Neuron (in vitro differentiated cells): ENCODE measurements around the gene EIF4EBP2.

ENCODE experiments used
- H2AFZ ChIP-seq: one replicate; pipeline ENCODE4 v1.6.1; 2013; ENCODE audit warnings: low read depth, mild to moderate bottlenecking, inconsistent platforms, low read length, moderate library complexity
- H3K27me3 ChIP-seq: one replicate; pipeline ENCODE4 v1.6.1; 2013; ENCODE audit warnings: low read length; ENCODE audit not compliant: insufficient read depth
- H3K36me3 ChIP-seq: one replicate; pipeline ENCODE4 v1.6.1; 2013; ENCODE audit warnings: low read length; ENCODE audit not compliant: insufficient read depth
- H3K4me1 ChIP-seq: one replicate; pipeline ENCODE4 v1.6.1; 2013; ENCODE audit warnings: low read length; ENCODE audit not compliant: insufficient read depth
- H3K4me3 ChIP-seq: 2 replicates; pipeline ENCODE4 v1.5.1; 2013; ENCODE audit warnings: mild to moderate bottlenecking, low read length, moderate library complexity
- H3K9me3 ChIP-seq: one replicate; pipeline ENCODE4 v1.6.1; 2013; ENCODE audit warnings: low read length

Gene EIF4EBP2

DNA sequence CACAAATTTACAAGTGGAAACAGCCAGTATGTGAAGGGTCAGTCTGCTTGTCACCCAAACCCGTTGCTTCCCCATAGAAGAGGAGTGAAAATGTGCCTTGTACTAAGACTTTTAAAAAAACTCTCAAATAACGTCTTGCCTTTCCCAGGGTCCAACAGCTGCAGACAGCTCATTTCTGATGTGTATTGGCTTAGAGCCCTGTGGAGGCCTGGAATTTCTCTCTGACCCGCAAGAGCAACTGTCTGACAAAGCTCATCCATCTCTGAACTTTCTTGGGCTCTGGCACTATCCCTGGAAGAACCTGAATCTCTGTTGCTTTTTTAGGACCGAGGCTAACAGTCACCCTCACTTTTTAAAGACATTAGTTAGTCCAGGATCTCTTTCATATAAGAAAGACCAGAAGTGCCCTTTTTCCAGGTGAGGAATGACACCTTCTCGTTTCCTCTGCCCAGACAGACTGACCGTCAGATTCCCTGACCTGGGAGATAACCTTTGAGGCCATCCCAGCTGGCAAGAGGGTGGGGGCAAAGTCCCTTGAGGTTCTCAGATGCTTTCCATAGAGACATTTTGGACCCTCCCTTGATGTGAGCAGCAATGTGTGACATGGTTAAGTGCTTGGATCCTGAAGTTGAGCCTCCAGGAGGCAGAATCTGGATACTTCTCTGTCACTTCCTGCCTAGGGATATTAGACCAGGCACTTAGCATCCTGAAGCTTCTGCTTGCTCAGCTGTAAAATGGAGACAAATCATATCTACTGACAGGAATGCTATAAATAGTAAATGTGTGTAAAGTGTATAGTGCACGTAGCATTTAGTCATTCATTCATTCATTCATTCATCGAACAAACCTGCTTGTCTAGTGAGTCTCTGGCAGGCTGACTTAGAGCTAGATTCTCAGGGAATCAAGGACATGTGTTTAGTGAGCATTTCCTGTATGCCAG is 42.0 kb downstream of the EIF4EBP2 start:
- peaks cover 7% of the 10 kb centered on the region for H3K4me1 ChIP-seq
- H2AFZ ChIP-seq = no peak overlapping the region
- H3K9me3 ChIP-seq = peaks cover 8% of the 10 kb centered on the region
- peaks cover 39% of the 10 kb centered on the region for H3K27me3 ChIP-seq
- H3K4me3 ChIP-seq = no peak overlapping the region
- no peaks in the 10 kb centered on the region for H3K36me3 ChIP-seq

GRCh38 chr10:70448236-70448635 is 44.3 kb downstream of the EIF4EBP2 start:
- Histone ChIP-seq H3K27me3 (peaks cover 16% of the 10 kb centered on the region), H3K36me3 (no peaks in the 10 kb centered on the region), H2AFZ (no peak overlapping the region), H3K4me1 (peaks cover 9% of the 10 kb centered on the region), H3K9me3 (no peaks in the 10 kb centered on the region), H3K4me3 (no peak overlapping the region)

DNA sequence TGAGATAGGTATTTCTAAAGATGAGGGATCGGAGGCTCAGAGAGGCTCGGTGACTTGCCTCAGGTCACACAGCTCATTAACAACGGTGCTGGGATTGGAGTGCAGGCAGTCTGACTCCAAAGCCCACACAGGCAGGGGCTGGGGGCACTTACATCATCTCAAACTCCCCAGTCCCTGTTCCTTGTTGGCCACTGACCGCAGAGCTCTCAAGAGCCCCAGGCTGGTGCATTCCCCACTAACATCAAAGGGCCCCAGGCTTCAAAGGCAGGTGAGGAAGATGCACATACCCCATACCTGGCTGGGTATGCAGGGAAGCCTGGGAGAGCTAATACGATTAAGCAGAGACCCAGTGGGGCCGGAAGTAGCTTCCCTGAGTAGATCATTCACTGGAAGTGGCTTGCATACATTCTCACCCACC is 51.3 kb downstream of the EIF4EBP2 start:
- Histone ChIP-seq H2AFZ (no peak overlapping the region), H3K4me1 (peaks cover 26% of the 10 kb centered on the region), H3K9me3 (no peaks in the 10 kb centered on the region), H3K36me3 (no peaks in the 10 kb centered on the region), H3K4me3 (no peak overlapping the region), H3K27me3 (peaks cover 42% of the 10 kb centered on the region)

DNA sequence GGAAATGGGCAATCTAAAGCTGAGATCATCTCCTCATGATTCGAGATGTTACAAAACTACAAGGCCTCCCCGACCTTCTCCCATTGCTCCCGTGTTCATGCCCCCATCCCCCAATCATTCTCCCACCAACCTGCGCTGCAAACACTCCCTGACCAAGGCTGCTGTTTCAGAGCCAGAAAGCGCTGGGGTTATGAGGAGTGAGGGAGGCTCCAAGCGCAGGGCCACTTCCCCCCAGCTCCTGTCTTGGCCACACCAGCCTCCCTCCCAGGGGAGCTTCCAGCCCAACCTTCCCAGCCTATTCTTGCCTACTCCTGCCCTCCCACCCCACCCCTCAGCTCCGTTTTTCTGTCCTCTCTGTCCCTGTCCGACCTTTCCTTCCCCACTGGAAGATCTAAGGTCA is 52.2 kb downstream of the EIF4EBP2 start:
- no peak overlapping the region for H3K4me3 ChIP-seq
- no peaks in the 10 kb centered on the region for H3K36me3 ChIP-seq
- no peak overlapping the region for H2AFZ ChIP-seq
- H3K9me3 ChIP-seq = no peaks in the 10 kb centered on the region
- peaks cover 38% of the 10 kb centered on the region for H3K27me3 ChIP-seq
- H3K4me1 ChIP-seq = peaks cover 20% of the 10 kb centered on the region

GRCh38 chr10:70457759-70458305 is 53.9 kb downstream of the EIF4EBP2 start:
- peak overlapping the region; percentile 26 for H3K4me3 ChIP-seq
- H2AFZ ChIP-seq = no peak overlapping the region
- peaks cover 20% of the 10 kb centered on the region for H3K4me1 ChIP-seq
- H3K9me3 ChIP-seq = no peaks in the 10 kb centered on the region
- peaks cover 38% of the 10 kb centered on the region for H3K27me3 ChIP-seq
- H3K36me3 ChIP-seq = no peaks in the 10 kb centered on the region

DNA sequence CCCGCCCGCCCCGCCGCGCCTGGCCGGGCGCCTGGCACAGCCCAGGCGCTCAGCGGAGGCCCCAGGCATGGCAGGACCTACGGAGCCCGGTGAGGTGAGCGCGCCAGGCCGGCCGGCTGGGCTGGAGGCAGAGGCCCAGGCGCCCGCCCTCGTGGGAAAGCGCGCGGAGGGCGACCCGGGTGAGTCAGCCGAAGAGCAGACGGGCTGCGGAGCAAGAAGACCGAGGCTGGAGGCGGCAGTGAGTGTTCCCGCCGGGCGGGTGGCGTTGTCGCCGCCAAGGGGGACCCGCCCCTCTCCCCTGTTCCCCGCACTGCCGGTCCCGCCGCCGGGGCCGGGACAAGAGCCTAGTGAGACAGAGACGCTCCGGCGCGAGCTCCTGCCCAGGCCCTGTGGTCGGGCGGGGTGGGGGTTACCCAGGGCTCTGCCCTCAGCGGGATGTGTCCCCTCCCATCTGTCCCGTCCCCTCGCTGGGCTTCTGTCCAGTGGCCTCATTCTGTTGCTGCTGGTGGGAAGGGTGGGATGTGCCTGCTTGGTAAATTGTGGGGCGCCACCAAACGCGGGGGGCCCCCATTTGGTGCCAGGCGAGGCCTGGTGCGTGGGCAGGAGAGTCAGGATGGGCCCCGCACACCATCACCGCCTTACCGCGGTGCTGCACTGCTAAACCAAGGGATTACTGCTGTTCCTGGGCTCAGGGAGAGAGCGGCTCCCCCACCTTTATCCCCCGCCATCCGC is 54.5 kb downstream of the EIF4EBP2 start:
- H3K27me3 ChIP-seq = peaks cover 38% of the 10 kb centered on the region
- peak overlapping the region; percentile 26 for H3K4me3 ChIP-seq
- no peaks in the 10 kb centered on the region for H3K9me3 ChIP-seq
- H3K4me1 ChIP-seq = peaks cover 20% of the 10 kb centered on the region
- no peaks in the 10 kb centered on the region for H3K36me3 ChIP-seq
- peak overlapping the region; percentile 39 for H2AFZ ChIP-seq

DNA sequence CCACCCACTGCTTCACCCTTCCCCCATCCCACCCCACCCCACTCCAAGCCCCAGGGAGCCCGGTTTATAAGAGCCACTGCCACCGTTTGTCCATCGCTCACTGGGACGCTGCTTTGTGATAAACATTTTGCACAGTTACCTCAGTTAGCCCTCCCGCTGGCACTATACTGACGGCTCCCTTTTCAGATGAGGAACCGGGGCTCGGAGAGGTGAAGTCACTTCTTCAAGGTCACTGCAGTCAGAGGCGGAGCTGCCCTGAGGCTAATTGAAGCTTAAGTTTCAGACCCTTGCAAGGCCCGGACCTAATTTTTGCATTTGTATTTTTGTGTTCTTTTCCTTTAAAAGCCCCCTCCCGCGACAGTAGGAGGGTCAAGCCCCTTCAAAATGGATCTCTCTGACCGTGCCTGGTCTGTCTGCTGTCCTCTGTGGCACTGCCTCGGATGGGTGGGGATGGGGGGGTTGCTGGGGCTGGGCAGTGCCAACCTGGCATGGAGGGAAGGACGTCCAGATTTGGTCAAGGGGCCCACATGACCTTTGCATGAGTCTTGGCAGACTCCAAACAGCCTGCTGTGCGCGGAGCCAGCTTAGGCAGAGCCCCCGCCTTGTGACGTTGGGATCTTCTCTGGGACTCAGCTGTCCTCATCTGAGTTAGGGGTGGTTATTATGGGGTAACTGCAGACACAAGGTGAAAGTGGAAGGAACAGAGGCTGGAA is 55.3 kb downstream of the EIF4EBP2 start:
- H3K27me3 ChIP-seq = peaks cover 38% of the 10 kb centered on the region
- no peak overlapping the region for H2AFZ ChIP-seq
- H3K4me3 ChIP-seq = no peak overlapping the region
- peaks cover 20% of the 10 kb centered on the region for H3K4me1 ChIP-seq
- no peaks in the 10 kb centered on the region for H3K9me3 ChIP-seq
- H3K36me3 ChIP-seq = no peaks in the 10 kb centered on the region

DNA sequence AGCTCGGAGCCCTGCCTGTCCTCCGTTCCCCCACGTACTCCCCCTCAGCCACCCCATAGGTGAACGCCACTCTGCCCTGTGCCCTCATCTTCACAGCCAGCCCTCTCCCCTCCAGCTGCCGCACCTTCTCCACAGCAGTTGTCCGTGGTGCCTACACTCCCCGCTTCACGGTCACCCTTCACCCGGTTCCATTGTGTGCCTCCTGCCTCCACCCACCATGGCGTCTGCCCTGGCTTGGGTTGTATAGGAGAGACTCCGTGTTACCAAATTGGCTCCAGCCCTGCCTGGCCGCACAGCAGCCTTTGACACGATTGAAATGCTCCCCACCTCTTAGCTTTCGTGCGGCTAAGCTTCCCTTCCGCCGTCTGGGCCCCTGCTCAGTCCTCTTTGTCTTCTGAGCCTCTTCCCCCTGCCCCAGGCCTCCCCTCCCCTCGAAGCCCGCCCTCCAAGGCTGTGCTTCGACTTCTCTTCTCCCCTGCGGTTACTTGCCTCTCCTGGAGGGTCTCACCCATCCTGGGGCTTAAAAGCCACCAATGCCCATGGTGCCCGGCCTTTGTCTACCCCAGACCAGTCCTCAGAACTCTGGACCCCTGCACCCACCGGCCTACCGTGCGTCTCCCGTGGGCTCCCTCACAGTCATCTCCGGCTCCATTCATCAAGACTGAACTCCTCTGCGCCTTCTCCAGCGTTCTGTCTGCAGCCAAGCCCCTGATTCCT is 56.0 kb downstream of the EIF4EBP2 start:
- Histone ChIP-seq H3K4me3 (no peak overlapping the region), H3K4me1 (peaks cover 20% of the 10 kb centered on the region), H3K27me3 (peaks cover 36% of the 10 kb centered on the region), H3K36me3 (no peaks in the 10 kb centered on the region), H3K9me3 (no peaks in the 10 kb centered on the region), H2AFZ (no peak overlapping the region)

DNA sequence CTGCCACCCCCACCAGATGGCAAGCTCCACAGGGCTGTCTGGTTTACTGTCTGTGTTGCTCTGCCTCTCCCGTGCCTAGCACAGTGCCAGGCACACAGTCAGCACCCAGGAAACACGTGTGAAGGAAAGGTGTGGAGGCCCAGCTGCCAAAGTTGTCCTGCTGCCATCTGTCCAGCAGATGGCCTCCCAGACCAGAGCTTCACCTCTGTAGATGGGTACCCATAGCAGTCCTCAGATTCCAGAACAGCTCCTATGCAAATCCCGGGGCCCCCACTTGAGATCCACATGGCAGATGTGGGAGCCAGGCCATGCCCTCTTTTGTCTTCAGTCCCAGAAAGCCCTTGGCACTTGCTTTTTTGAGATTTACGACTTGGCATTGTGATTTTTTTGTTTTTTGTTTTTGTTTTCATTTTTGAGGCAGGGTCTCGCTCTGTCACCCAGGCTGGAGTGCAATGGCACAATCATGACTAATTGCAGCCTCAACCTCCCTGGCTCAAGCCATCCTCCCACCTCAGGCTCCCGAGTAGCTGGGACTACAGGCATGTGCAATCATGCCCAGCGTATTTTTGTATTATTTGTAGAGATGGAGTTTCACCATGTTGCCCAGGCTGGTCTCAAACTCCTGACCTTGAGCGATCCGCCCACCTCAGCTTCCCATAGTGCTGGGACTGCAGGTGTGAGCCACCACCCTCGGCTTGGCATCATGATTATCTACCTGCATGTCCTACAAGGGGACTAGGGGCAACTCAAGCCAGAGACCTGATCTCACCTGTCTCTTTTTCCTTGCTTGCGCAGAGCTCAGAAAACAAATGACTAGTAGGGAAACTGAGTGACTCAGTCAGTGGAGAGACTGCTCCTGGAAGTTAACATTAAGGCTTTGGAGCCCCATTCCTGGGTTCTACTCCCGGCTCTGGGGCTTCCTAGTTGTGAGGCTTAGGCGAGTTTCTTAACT is 57.7 kb downstream of the EIF4EBP2 start:
- peaks cover 20% of the 10 kb centered on the region for H3K4me1 ChIP-seq
- H3K9me3 ChIP-seq = no peaks in the 10 kb centered on the region
- H3K4me3 ChIP-seq = no peak overlapping the region
- peaks cover 28% of the 10 kb centered on the region for H3K27me3 ChIP-seq
- H2AFZ ChIP-seq = no peak overlapping the region
- H3K36me3 ChIP-seq = no peaks in the 10 kb centered on the region

DNA sequence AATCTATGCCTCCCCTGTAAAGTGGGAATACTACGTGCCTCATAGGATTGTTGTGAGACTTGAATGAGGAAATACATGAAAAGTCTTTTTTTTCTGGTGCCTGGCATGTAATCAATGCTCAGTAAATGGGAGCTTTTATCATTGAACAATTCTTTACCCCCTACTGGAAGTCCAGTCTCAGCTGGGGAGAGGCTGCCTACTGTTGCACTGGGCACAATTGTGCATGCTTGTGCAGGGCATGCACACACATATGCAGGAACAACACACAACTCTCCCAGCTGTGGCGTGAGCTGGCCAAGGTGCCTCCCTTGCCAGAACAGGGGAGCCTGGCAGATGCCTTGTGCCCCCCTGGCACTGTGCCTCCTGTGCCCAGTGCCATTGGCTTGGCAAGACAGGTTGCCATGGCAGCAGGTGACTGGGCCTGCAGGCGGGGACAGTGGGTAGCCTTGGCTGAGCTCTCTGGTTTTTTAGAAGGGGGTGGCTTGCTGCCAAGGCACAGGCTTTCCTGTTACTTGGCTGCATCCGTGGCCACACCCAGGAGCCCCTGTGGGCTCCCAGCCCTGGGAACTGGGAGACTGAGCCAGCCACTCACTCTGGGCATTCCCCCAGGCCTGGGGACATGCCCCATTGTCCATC is 58.5 kb downstream of the EIF4EBP2 start:
- no peaks in the 10 kb centered on the region for H3K36me3 ChIP-seq
- no peaks in the 10 kb centered on the region for H3K9me3 ChIP-seq
- no peak overlapping the region for H2AFZ ChIP-seq
- H3K4me3 ChIP-seq = no peak overlapping the region
- peaks cover 26% of the 10 kb centered on the region for H3K27me3 ChIP-seq
- peaks cover 20% of the 10 kb centered on the region for H3K4me1 ChIP-seq

GRCh38 chr10:70465278-70465677 is 61.3 kb downstream of the EIF4EBP2 start:
- Histone ChIP-seq H3K36me3 (no peaks in the 10 kb centered on the region), H3K9me3 (no peaks in the 10 kb centered on the region), H3K27me3 (peaks cover 14% of the 10 kb centered on the region)

More at GRCh38 chr10:70465278-70465677, 61.3 kb downstream of the EIF4EBP2 start:
- Histone ChIP-seq H3K4me1 (peaks cover 10% of the 10 kb centered on the region), H3K4me3 (no peak overlapping the region), H2AFZ (no peak overlapping the region)
